GM21360 (cell line): ENCODE results near the gene PSRC1.

Experiments
- ATAC-seq: cut with Tn5 transposase; IDR thresholded peaks from one replicate; pipeline ENCODE4 v1.9.1; 2021; ENCODE audit warnings: mild to moderate bottlenecking, moderate library complexity; ENCODE audit not compliant: unreplicated experiment

Gene PSRC1

GRCh38 chr1:109259674-109260557, 23.0 kb downstream of the PSRC1 start:
- no peak for ATAC-seq

DNA sequence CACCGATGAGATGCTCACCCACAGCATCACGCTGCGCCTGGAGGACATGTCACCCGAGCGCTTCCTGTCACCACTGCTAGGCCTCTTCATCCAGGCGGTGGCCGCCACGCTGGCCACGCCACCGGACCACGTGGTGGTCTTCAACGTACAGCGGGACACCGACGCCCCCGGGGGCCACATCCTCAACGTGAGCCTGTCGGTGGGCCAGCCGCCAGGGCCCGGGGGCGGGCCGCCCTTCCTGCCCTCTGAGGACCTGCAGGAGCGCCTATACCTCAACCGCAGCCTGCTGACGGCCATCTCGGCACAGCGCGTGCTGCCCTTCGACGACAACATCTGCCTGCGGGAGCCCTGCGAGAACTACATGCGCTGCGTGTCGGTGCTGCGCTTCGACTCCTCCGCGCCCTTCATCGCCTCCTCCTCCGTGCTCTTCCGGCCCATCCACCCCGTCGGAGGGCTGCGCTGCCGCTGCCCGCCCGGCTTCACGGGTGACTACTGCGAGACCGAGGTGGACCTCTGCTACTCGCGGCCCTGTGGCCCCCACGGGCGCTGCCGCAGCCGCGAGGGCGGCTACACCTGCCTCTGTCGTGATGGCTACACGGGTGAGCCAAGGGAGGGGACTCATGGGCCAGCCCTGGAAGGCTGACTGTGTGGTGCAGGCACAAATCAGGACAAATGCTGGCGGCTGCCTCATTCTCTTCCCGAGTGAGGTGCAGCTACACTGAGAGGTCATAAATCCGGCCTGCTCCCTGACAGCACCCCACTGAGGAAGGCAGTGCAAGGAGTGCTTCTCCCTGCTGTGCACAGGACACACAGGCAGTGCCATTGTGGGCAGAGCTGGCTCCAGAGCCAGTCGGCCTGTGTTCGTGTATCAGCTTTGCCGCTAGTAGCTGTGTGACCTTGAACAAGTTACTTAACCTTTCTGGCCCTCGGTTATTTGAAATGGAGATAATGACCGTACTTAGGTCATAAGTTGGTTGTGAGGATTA, 24.2 kb downstream of the PSRC1 start:
- ATAC-seq: no peak

DNA sequence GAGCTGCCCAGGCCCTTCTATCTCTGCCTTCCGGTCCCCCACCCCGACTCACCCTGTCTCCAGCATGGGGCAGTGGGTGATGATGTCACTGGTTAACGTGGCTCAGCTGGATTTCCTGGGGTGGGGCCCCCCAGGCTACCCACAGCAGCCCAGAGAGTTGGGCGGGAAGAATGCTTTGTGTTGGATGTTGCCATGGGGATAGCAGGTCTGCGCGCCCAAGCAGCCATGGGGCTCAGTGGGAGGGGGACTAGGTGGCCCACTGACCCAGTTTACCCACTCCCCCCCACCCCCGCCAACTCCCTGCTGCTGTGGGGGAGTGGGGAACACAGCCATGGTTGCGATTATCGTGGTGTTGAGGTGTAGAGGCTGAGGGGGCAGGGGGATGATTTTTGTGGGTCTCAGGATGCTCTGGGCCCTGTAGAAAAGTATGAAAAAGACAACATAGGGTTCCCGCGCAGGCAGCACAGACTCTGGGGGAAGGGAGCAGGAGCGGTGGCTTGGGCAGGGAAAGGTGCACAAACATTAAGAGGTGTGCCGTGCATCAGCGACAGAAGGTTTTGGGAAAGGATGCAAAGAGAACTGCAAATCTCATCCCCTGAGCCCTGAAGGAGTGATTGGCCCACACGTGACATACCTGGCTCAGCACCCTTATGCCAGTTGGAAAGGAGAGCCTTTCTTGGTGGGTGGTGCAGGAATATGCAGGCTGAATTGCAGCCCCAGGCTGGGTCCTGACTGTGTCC, 25.1 kb downstream of the PSRC1 start:
- no peak for ATAC-seq

GRCh38 chr1:109256971-109257681, 25.8 kb downstream of the PSRC1 start:
- ATAC-seq: no peak

DNA sequence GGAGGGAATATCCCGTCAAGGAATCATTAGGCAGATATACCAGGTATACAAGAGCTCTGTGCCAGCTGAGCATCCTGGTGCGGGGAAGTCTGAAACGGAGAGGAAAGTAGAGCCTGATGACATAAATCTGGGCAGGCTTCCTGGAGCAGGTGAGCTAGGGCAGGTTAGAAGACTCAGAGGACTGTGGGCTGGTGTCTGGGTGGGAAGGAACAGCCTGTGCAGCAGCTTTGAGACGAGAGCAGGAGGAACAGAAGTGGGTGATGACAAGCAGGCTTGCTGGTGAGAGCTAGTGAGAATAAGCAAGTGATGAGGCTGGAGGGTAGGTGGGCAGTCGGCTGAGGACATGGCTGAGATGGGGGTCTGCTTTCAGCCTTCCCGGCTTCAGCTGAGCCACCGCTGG, 26.9 kb downstream of the PSRC1 start:
- ATAC-seq: no peak

GRCh38 chr1:109255678-109256077, 27.3 kb downstream of the PSRC1 start:
- ATAC-seq: no peak

DNA sequence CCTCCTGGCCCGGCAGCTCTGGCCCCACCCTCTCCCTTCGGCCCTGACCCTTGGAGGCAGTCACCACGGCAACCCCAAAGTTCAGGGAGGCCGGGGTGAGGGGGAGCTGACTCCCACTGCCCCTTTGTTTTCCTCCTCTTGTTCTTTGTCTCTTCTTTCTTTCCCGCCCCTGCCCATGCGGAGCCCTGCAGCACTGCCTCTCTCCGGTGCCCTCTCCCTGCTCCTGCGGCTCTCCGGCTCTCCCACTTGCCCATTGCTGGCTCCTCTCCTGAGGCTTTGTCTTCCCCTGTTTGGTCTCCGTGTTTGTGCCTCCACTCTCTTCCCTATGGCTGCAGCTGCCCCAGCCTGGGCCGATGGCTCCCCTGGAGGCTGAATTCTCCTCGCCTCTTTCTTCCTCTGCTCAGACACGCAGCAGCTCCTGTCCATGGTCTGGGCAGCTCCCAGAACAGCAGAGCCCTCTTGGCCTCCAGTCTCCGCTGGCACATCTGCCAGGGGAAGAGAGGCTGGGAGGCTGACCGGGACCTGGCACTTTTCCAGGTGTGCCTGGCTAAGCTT, 27.8 kb downstream of the PSRC1 start:
- no peak for ATAC-seq

DNA sequence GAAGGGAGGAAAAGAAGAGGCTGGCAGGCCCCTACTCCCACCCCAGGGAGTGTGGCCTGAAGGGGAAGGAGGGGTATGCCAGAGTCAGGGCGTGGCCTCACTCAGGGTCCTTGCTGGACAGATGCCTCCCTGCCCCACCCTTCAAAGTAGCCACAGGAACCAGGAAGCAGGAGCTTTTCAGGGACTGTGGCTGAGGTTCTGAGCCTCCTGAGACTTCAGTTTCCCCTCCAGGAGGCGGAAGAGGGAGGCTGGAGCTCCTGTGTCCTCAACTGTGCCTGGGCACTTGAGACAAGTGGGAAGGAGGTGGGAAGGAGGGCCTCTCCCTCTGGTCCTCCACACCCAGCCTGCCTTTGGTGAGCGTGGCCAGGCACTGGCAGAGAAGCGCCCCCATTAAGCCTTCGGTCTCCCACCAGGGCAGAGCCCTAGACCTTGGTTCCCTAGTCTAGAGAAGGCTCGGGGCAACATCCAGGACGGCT, 28.3 kb downstream of the PSRC1 start:
- no peak for ATAC-seq

DNA sequence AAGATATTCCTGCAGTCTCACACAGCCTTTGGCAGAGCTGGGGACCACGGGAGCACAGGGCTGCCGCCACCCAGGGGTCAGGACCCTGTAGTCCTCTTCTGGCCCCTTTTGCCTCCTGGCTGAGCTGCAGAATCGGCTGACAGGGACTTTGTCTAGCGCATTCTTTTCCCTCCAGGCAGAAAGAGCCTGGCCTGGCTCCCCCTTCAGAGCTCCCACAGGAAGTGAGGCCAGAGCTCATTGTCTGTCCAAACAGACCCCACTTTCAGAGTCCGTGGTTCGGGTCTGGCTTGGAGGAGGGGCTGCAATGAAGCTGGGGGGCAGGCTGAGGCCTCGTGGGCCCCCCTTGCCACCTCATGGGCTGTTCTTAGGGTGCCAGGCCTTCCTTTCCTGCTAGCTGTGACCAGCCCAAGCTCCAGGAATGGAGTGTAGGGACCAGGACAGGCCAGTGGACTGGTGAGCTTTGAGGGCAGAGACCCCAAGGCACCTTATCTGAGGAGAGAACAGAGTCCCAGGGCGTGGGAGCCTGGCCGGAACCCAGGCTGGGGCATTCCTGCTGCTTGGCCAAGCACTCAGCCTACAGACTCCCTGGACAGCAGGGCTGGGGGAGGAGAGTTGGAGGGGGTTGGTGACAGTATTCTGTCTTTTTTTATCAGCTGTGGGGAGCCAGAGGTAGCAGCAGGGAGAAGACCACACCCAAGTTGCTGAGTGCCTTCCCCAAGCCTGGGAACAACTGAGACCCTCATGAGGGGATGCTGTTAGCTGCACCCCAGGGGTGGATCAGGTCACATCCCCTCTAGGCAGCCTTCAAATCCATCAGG, 28.9 kb downstream of the PSRC1 start:
- ATAC-seq: no peak

DNA sequence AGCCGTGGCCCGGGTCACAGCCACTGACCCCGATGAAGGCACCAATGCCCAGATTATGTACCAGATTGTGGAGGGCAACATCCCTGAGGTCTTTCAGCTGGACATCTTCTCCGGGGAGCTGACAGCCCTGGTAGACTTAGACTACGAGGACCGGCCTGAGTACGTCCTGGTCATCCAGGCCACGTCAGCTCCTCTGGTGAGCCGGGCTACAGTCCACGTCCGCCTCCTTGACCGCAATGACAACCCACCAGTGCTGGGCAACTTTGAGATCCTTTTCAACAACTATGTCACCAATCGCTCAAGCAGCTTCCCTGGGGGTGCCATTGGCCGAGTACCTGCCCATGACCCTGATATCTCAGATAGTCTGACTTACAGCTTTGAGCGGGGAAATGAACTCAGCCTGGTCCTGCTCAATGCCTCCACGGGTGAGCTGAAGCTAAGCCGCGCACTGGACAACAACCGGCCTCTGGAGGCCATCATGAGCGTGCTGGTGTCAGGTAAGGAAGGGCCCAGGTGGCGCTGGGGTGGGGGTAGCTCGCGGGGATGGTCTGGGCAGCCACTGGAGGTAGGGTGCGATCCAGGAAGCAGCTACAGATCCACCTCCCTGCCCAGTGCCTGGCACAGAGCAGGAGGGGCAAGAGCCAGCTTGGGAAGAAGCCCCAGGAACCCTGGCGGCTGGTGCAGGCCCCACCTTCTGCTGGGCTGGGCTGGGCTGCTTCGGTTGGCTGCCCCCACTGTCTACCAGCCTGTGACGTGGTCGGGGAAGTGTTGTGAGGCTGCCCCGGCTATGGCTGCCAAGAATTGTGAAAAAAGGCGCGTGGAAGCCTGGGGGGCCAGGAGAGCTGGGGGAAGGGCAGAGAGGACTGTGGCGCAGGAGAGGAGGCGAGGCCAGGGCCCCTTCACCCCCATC, 29.8 kb downstream of the PSRC1 start:
- ATAC-seq: no peak

- ATAC-seq: no peak
These were observed 30.6 kb downstream of the PSRC1 start for GRCh38 chr1:109252167-109252892.

DNA sequence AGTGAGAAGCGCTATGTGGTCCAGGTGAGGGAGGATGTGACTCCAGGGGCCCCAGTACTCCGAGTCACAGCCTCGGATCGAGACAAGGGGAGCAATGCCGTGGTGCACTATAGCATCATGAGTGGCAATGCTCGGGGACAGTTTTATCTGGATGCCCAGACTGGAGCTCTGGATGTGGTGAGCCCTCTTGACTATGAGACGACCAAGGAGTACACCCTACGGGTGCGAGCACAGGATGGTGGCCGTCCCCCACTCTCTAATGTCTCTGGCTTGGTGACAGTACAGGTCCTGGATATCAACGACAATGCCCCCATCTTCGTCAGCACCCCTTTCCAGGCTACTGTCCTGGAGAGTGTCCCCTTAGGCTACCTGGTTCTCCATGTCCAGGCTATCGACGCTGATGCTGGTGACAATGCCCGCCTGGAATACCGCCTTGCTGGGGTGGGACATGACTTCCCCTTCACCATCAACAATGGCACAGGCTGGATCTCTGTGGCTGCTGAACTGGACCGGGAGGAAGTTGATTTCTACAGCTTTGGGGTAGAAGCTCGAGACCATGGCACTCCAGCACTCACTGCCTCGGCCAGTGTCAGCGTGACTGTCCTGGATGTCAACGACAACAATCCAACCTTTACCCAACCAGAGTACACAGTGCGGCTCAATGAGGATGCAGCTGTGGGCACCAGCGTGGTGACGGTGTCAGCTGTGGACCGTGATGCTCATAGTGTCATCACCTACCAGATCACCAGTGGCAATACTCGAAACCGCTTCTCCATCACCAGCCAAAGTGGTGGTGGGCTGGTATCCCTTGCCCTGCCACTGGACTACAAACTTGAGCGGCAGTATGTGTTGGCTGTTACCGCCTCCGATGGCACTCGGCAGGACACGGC, 31.4 kb downstream of the PSRC1 start:
- ATAC-seq: no peak

GRCh38 chr1:109250454-109251276, 32.3 kb downstream of the PSRC1 start:
- ATAC-seq: no peak

DNA sequence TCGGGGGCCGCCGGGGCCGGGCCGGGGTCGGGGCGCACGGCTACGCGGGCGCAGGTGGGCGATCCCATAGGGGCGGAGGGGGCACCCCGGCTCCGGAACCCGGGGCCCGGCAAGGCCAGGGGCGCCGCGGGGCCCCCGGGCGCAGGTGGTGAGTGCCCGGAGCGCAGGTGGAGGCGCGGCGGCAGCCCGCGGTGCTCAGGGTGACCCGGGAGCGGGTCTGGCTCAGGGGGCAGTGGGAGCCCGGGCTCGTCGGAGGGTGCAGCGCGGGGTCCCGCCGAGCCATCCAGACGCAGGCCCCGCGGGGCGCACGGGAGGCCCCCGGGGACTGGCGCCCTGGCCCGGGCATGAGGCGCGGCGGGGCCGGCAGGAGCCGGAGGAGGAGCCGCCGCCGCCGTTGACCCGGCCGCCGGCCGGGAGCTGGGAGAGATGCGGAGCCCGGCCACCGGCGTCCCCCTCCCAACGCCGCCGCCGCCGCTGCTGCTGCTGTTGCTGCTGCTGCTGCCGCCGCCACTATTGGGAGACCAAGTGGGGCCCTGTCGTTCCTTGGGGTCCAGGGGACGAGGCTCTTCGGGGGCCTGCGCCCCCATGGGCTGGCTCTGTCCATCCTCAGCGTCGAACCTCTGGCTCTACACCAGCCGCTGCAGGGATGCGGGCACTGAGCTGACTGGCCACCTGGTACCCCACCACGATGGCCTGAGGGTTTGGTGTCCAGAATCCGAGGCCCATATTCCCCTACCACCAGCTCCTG, 33.1 kb downstream of the PSRC1 start:
- peak; percentile 26 for ATAC-seq
